ENCODE results near the gene PPP2R5A.

PPP2R5A gene

DNA sequence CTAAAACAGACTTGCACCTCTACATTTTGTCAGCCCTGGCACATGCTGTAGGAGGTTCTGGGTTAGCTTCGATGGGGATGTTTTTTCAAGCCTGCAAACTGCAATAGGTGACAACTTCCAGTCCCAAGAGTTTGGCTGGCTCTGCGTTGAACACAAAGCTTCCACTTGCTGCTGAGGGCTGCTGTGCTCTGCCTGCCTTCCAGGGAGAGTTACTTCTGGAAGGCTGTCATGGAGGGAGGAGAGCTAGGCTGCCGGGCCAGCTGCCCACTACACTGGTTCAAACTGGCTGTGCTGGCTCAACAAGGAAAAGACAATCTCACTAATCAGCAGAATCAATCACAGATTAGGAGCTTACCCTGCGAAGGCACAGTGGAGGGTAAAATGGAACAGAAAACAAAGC lies 46.7 kb upstream of the PPP2R5A start:
- no peak overlapping the region for H3K27ac ChIP-seq (ENCODE audit: poor library complexity, severe bottlenecking)
- no peaks in the 10 kb centered on the region for H3K4me1 ChIP-seq (ENCODE audit: insufficient read depth, poor library complexity, severe bottlenecking)
- no peak for DNase-seq (ENCODE audit: low spot score)
- no peaks in the 10 kb centered on the region for H3K36me3 ChIP-seq (ENCODE audit: low read depth)
- no peak overlapping the region for H3K4me3 ChIP-seq (ENCODE audit: severe bottlenecking)
- no peak for ATAC-seq (ENCODE audit: low read depth)
- no peaks in the 10 kb centered on the region for H3K27me3 ChIP-seq (ENCODE audit: insufficient read depth, poor library complexity, severe bottlenecking)
- H3K9me3 ChIP-seq (ENCODE audit: severe bottlenecking): no peaks in the 10 kb centered on the region
- TF ChIP-seq, protein P1, sequence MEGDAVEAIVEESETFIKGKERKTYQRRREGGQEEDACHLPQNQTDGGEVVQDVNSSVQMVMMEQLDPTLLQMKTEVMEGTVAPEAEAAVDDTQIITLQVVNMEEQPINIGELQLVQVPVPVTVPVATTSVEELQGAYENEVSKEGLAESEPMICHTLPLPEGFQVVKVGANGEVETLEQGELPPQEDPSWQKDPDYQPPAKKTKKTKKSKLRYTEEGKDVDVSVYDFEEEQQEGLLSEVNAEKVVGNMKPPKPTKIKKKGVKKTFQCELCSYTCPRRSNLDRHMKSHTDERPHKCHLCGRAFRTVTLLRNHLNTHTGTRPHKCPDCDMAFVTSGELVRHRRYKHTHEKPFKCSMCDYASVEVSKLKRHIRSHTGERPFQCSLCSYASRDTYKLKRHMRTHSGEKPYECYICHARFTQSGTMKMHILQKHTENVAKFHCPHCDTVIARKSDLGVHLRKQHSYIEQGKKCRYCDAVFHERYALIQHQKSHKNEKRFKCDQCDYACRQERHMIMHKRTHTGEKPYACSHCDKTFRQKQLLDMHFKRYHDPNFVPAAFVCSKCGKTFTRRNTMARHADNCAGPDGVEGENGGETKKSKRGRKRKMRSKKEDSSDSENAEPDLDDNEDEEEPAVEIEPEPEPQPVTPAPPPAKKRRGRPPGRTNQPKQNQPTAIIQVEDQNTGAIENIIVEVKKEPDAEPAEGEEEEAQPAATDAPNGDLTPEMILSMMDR (IDR thresholded peaks at IDR 0.05; ENCODE audit: poor library complexity, severe bottlenecking): no peak

DNA sequence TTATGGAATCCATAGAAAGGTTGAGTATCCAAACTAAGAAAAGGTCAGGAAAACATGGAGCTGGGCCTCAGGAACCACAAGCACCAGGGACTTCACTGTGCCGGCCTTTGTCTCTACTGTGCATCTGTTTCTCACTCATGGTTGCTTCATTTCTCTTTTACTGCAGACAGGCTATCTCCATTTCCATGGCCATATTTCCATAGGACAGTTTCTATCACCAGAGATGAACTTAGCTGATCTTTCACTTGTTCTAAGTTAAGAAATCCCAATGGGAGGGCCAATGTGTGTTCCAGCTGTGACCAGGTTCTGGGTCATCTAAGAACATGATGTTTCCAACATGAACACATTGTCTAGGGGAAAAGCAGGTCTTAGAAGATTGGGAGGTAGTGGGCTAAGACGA lies 43.7 kb upstream of the PPP2R5A start:
- no peaks in the 10 kb centered on the region for H3K36me3 ChIP-seq (ENCODE audit: low read depth)
- TF ChIP-seq, protein P1 (IDR thresholded peaks at IDR 0.05; ENCODE audit: poor library complexity, severe bottlenecking): no peak
- no peaks in the 10 kb centered on the region for H3K4me1 ChIP-seq (ENCODE audit: insufficient read depth, poor library complexity, severe bottlenecking)
- no peak overlapping the region for H3K27ac ChIP-seq (ENCODE audit: poor library complexity, severe bottlenecking)
- ATAC-seq (ENCODE audit: low read depth): no peak
- H3K4me3 ChIP-seq (ENCODE audit: severe bottlenecking): no peak overlapping the region
- DNase-seq (ENCODE audit: low spot score): no peak
- H3K9me3 ChIP-seq (ENCODE audit: severe bottlenecking): no peaks in the 10 kb centered on the region
- no peaks in the 10 kb centered on the region for H3K27me3 ChIP-seq (ENCODE audit: insufficient read depth, poor library complexity, severe bottlenecking)

DNA sequence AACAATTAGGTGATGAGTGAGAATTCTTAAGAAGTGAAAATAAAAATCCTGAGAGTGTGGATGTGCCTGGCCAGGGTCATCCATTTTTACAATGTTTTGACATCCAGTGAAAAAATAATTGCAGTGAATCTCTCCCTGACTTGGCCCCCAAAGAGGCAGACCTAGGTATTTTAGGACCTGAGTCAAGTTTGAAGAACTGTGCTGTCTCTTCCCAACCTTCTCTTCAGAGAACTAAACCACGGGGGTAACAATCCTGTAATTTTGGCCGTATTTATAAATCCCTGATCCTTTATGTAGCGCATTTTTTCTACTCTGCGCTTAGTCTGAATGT lies 43.3 kb upstream of the PPP2R5A start:
- Histone ChIP-seq H3K9me3 (ENCODE audit: severe bottlenecking) (no peaks in the 10 kb centered on the region), H3K36me3 (ENCODE audit: low read depth) (no peaks in the 10 kb centered on the region), H3K4me3 (ENCODE audit: severe bottlenecking) (no peak overlapping the region), H3K27ac (ENCODE audit: poor library complexity, severe bottlenecking) (no peak overlapping the region), H3K4me1 (ENCODE audit: insufficient read depth, poor library complexity, severe bottlenecking) (no peaks in the 10 kb centered on the region), H3K27me3 (ENCODE audit: insufficient read depth, poor library complexity, severe bottlenecking) (no peaks in the 10 kb centered on the region)
- DNase-seq (ENCODE audit: low spot score) (no peak), ATAC-seq (ENCODE audit: low read depth) (no peak)
- TF ChIP-seq, protein P1 (IDR thresholded peaks at IDR 0.05; ENCODE audit: poor library complexity, severe bottlenecking): no peak

DNA sequence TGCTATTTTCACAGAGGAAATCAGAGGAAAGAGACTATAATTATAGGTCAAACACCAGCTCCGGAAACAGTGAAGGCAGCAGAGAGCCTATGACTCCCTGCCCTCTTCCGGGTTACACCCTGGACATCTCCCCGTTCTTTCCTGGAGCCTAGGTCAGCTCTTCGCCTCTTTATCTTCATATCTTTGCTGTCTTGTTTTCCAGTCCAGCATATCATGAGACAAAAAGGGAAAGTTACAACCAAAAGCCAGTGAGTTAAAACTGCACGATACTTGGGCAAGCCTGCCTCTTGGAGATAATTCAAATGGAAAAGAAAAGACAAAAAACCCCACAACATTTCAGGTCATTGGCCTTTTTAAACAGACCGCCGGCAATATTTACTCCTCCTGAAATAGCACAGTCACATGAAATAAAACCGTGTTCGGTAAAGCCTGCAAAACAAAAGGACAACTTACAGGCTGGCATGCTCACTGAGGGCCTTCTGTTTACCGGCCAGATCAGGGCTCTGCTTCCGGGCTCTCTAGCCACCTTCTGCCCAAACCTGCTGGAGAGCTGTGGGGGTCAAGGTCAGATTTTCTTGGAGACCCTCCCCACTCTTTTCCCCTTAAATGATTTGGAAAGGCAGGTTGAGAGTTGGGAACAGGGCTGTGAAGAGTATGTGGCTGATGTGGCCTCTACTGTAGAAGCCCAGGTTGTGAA lies 42.8 kb upstream of the PPP2R5A start:
- ATAC-seq (ENCODE audit: low read depth) (no peak), DNase-seq (ENCODE audit: low spot score) (no peak)
- TF ChIP-seq, protein P1 (IDR thresholded peaks at IDR 0.05; ENCODE audit: poor library complexity, severe bottlenecking): no peak
- Histone ChIP-seq H3K9me3 (ENCODE audit: severe bottlenecking) (no peaks in the 10 kb centered on the region), H3K27me3 (ENCODE audit: insufficient read depth, poor library complexity, severe bottlenecking) (no peaks in the 10 kb centered on the region), H3K4me3 (ENCODE audit: severe bottlenecking) (no peak overlapping the region), H3K36me3 (ENCODE audit: low read depth) (no peaks in the 10 kb centered on the region), H3K27ac (ENCODE audit: poor library complexity, severe bottlenecking) (no peak overlapping the region), H3K4me1 (ENCODE audit: insufficient read depth, poor library complexity, severe bottlenecking) (no peaks in the 10 kb centered on the region)

DNA sequence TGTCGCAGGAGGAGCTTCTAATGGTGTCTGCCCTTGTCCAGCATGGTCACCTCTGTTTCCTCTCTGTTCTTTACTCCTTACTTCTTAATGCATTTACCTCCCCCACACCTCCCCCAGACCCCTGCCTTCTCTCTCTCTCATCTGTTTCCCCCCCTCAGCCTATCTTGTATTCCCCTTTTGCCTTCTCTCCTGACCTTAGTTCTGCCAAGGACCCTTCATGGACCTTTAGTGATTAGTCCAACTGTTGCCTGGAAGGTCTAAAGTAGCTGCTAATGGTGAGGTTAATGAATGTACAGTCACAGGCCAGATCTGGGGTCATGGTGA lies 42.3 kb upstream of the PPP2R5A start:
- TF ChIP-seq, protein P1 (IDR thresholded peaks at IDR 0.05; ENCODE audit: poor library complexity, severe bottlenecking): no peak
- Histone ChIP-seq H3K27me3 (ENCODE audit: insufficient read depth, poor library complexity, severe bottlenecking) (no peaks in the 10 kb centered on the region), H3K36me3 (ENCODE audit: low read depth) (no peaks in the 10 kb centered on the region), H3K4me1 (ENCODE audit: insufficient read depth, poor library complexity, severe bottlenecking) (no peaks in the 10 kb centered on the region), H3K4me3 (ENCODE audit: severe bottlenecking) (no peak overlapping the region), H3K27ac (ENCODE audit: poor library complexity, severe bottlenecking) (no peak overlapping the region), H3K9me3 (ENCODE audit: severe bottlenecking) (no peaks in the 10 kb centered on the region)
- no peak for ATAC-seq (ENCODE audit: low read depth)
- DNase-seq (ENCODE audit: low spot score): no peak
